Measurements from ENCODE around the gene CDCA5. TPM values are rescaled to one million over a fixed set of nuclear protein-coding genes. Genes with fewer than 3 reads are reported as not detected.

The CDCA5 gene
- total RNA-seq, 1 experiment from 2014 or later: 94.8 TPM

GRCh38 chr11:65125197-65126056 lies 41.6 kb upstream of the CDCA5 start:
- no peak overlapping the region for H3K4ac ChIP-seq (ENCODE audit: low read depth, low read length)
- no peak overlapping the region for H3K9ac ChIP-seq (ENCODE audit: extremely low read depth, insufficient read length, low read length)
- no peak overlapping the region for H2BK12ac ChIP-seq (ENCODE audit: insufficient read length, low read depth, low read length)
- H4K5ac ChIP-seq (ENCODE audit: insufficient read length, low read depth, low read length): no peak overlapping the region
- H4K20me1 ChIP-seq (ENCODE audit: control insufficient read depth, insufficient read depth, insufficient read length): no peaks in the 10 kb centered on the region
- WGBS (ENCODE audit: extremely low coverage, insufficient read length, low lambda C conversion rate): no CpG with 5 or more reads among the region's 12 CpGs
- H2AFZ ChIP-seq (ENCODE audit: low read length): no peak overlapping the region
- TF ChIP-seq CTCF (conservative IDR thresholded peaks at IDR 0.05): no peak
- H3K18ac ChIP-seq (ENCODE audit: insufficient read length, low read depth, low read length): no peak overlapping the region
- H3K79me2 ChIP-seq (ENCODE audit: insufficient read depth, low read length): peaks cover 9% of the 10 kb centered on the region; the same call in 1 of the 2 replicates
- H2BK15ac ChIP-seq (ENCODE audit: low read depth, low read length): no peak overlapping the region
- H3K9me3 ChIP-seq (ENCODE audit: control insufficient read depth, low read depth, low read length): no peaks in the 10 kb centered on the region
- no peak overlapping the region for H4K8ac ChIP-seq (replicated peaks; ENCODE audit: insufficient read length, low read depth, low read length)
- no peaks in the 10 kb centered on the region for H3K27me3 Mint-ChIP-seq (ENCODE audit: low read depth)
- no peak overlapping the region for H2BK20ac ChIP-seq (ENCODE audit: low read depth, low read length, poor library complexity, severe bottlenecking)
- H3K4me3 Mint-ChIP-seq: peak overlapping the region in 1 of 2 experiments; percentile 42; a peak in 1 of 5 replicates
- no peak overlapping the region for H4K91ac ChIP-seq (ENCODE audit: insufficient read length, low read depth, low read length)
- H3K27ac Mint-ChIP-seq: no peak overlapping the region
- H3K27me3 ChIP-seq (ENCODE audit: insufficient read depth, low read length): no peaks in the 10 kb centered on the region
- DNase-seq: no peak
- peaks cover 5% of the 10 kb centered on the region for H3K79me1 ChIP-seq (ENCODE audit: insufficient read depth, low read depth, low read length, poor library complexity, severe bottlenecking)
- no peaks in the 10 kb centered on the region for H3K9me3 Mint-ChIP-seq
- H2BK5ac ChIP-seq (ENCODE audit: insufficient read length, low read length): no peak overlapping the region
- no peaks in the 10 kb centered on the region for H3K4me1 ChIP-seq (ENCODE audit: insufficient read depth, low read length)
- no peak overlapping the region for H3K56ac ChIP-seq (ENCODE audit: insufficient read length, low read depth, low read length)
- H3K4me2 ChIP-seq (ENCODE audit: insufficient read depth, insufficient read length, low read length): no peak overlapping the region
- no peak overlapping the region for H3K23ac ChIP-seq (ENCODE audit: insufficient read length, low read depth, low read length)
- no peak overlapping the region for H2AK5ac ChIP-seq (ENCODE audit: insufficient read length, low read length)
- H3K36me3 Mint-ChIP-seq (ENCODE audit: insufficient read depth in 1 of 3, low read depth in 3 of 3): peaks cover 26 to 60% (median 59%) of the 10 kb centered on the region in 3 experiments
- H3K23me2 ChIP-seq (ENCODE audit: insufficient read length, low read depth, low read length, poor library complexity, severe bottlenecking): peaks cover 6% of the 10 kb centered on the region
- H3K27ac ChIP-seq (ENCODE audit: insufficient read length, low read depth, low read length): no peak overlapping the region
- no peak overlapping the region for H3T11ph ChIP-seq (ENCODE audit: low read length)
- peaks cover 4 to 15% of the 10 kb centered on the region in 2 experiments for H3K4me1 Mint-ChIP-seq
- H3K14ac ChIP-seq (ENCODE audit: insufficient read depth, low read length): no peak overlapping the region
- no peak overlapping the region for H2BK120ac ChIP-seq (ENCODE audit: low read depth, low read length, poor library complexity, severe bottlenecking)

Measured in H9 (cell line).